K562 (cell line): ENCODE results near the gene PDPR. TPM values are rescaled to one million over a fixed set of nuclear protein-coding genes. Genes with fewer than 3 reads are reported as not detected.
"Not testable (repeated sequence)": the region's sequence is repeated elsewhere in the genome, so short reads cannot be mapped to it uniquely, and the experiment has no call there.

Experiments used
- ATAC-seq: fragments of 200-7000 bp; cut with Tn5 transposase; 3 replicates; pipeline ENCODE4 v1.9.1; 2020; ENCODE audit warnings: moderate library complexity
- BruUV-seq: library from RNA; stranded (reverse); fragments of 400-500 nt; replicated peaks from 2 replicates; lab custom pipeline; 2021; lab: Mats Ljungman, UMichigan
- CTCF ChIA-PET: fragments of 300-600 bp; formaldehyde crosslinking; extraction: SDS; loops from one replicate; lab custom pipeline; 2021; ENCODE audit warnings: low intra/inter-chr PET ratio; lab: Yijun Ruan, JAX
- POLR2A ChIA-PET: fragments of 300-600, 350-650 bp; sonication (Branson Sonifier 250); formaldehyde crosslinking; extraction: SDS; loops from one replicate; lab custom pipeline; 2021; ENCODE audit warnings: antibody characterized with exemption, inconsistent platforms; lab: Yijun Ruan, JAX
- DNase-seq, 4 experiments: peaks; one replicate each; pipeline versions ENCODE4 v3.0.0 to v3.0.0-alpha.2; 2011 to 2018; ENCODE audit warnings: low spot score in 3 of 4, mixed read lengths in 3 of 4; ENCODE audit errors: extremely low read depth in 1 of 4
- FAIRE-seq: peaks from 2 replicates; lab custom pipeline; 2011; peaks lifted over from hg19 to GRCh38; lab: Jason Lieb, UNC
- H2AFZ ChIP-seq: 2 replicates; pipeline ENCODE4 v1.6.0; 2011; ENCODE audit warnings: low read depth, low read length, control low read depth, inconsistent platforms
- H3K27ac ChIP-seq: fragments of 200-600 bp; 3 replicates; pipeline ENCODE4 v1.8.0; 2011; ENCODE audit warnings: low read depth, mild to moderate bottlenecking, control low read depth, inconsistent platforms, low read length, moderate library complexity, mixed read lengths; ENCODE audit errors: extremely low read depth
- H3K27me3 ChIP-seq, 2 experiments: fragments of 300-600 bp in 1 of 2; 2 replicates in 1 of 2; 3 replicates in 1 of 2; pipeline versions ENCODE4 v1.6.0 to v1.8.0; 2011; ENCODE audit warnings: inconsistent platforms in 2 of 2, low read length in 2 of 2, mild to moderate bottlenecking in 1 of 2, mixed read lengths in 1 of 2, moderate library complexity in 1 of 2; ENCODE audit not compliant: control insufficient read depth in 2 of 2, insufficient read depth in 2 of 2
- H3K36me3 ChIP-seq: fragments of 300-600 bp; 3 replicates; pipeline ENCODE4 v1.8.0; 2011; ENCODE audit warnings: mild to moderate bottlenecking, low read length, inconsistent platforms; ENCODE audit not compliant: control insufficient read depth, insufficient read depth
- H3K4me1 ChIP-seq, 2 experiments: fragments of 200-600 bp in 1 of 2; replicated peaks in 1 of 2; 2 replicates in 1 of 2; 3 replicates in 1 of 2; pipeline versions ENCODE4 v1.5.1 to v1.8.0; 2011; ENCODE audit warnings: inconsistent platforms in 2 of 2, low read length in 2 of 2, mild to moderate bottlenecking in 1 of 2, mixed read lengths in 1 of 2, moderate library complexity in 1 of 2; ENCODE audit not compliant: control insufficient read depth in 2 of 2, insufficient read depth in 2 of 2
- H3K4me2 ChIP-seq: 2 replicates; pipeline ENCODE4 v1.6.1; 2011; ENCODE audit warnings: low read length, control low read depth, inconsistent platforms, mixed read lengths; ENCODE audit not compliant: insufficient read depth
- H3K4me3 ChIP-seq: fragments of 200-600 bp; sonication (generic), shearing (Covaris generic); 2 replicates; pipeline ENCODE4 v1.5.1; 2016; ENCODE audit warnings: control low read depth, inconsistent platforms
- H3K79me2 ChIP-seq: fragments of 200-600 bp; 3 replicates; pipeline ENCODE4 v1.8.0; 2011; ENCODE audit warnings: low read length, inconsistent platforms; ENCODE audit not compliant: control insufficient read depth, insufficient read depth
- H3K9ac ChIP-seq, 2 experiments: 2 replicates each; pipeline versions ENCODE4 v1.6.0 to v1.6.1; 2011; ENCODE audit warnings: low read depth in 2 of 2, low read length in 2 of 2, control low read depth in 1 of 2, inconsistent platforms in 1 of 2, mild to moderate bottlenecking in 1 of 2, mixed read lengths in 1 of 2; ENCODE audit not compliant: insufficient read depth in 1 of 2
- H3K9me1 ChIP-seq: one replicate; pipeline ENCODE4 v1.6.0; 2011; ENCODE audit warnings: inconsistent platforms, mild to moderate bottlenecking, low read length, moderate library complexity; ENCODE audit not compliant: control insufficient read depth, insufficient read depth
- H3K9me3 ChIP-seq: replicated peaks from 2 replicates; pipeline ENCODE4 v1.5.1; 2011; ENCODE audit warnings: low read depth, low read length, inconsistent platforms; ENCODE audit not compliant: control insufficient read depth, insufficient read depth
- H4K20me1 ChIP-seq: replicated peaks from 2 replicates; pipeline ENCODE4 v1.6.1; 2011; ENCODE audit warnings: low read length, inconsistent platforms, mixed read lengths; ENCODE audit not compliant: control insufficient read depth, insufficient read depth
- MTA1 ChIP-seq: fragments of 450-650 bp; IDR thresholded peaks from 2 replicates; pipeline ENCODE4 v1.6.1; 2017; ENCODE audit warnings: borderline replicate concordance
- SMARCE1 ChIP-seq: fragments of 450-650 bp; IDR thresholded peaks from 2 replicates; pipeline ENCODE4 v1.7.1; 2016; ENCODE audit warnings: mild to moderate bottlenecking
- WGBS: fragments of 100-300 bp; shearing (Covaris generic); methylation state at CpG from one replicate; pipeline ENCODE4 v1.1.6; 2016; ENCODE audit warnings: low coverage, mixed read lengths; ENCODE audit not compliant: insufficient coverage; ENCODE audit errors: missing lambda C conversion rate; 5-methylcytosine and 5-hydroxymethylcytosine counted together
- in situ Hi-C: fragments of 300-500 bp; cut with MboI; formaldehyde crosslinking; loops from 4 replicates; pipeline ENCODE4 v1.15.0; 2018; ENCODE audit warnings: inconsistent platforms, mixed read lengths
- intact Hi-C: fragments of 100-400 bp; cut with micrococcal nuclease; formaldehyde crosslinking; loops from 2 replicates; pipeline ENCODE4 v1.14.2; 2022
- polyA plus RNA-seq, 8 experiments: library from polyadenylated mRNA; depleted of rRNA in 4 of 8; stranded (reverse) in 5 of 8; unstranded in 3 of 8; fragments of >200 nt; fragmentation: Nextera tagmentation in 2 of 8; fragmentation: Illumina TruSeq in 1 of 8; extraction: Ambion mirVana in 2 of 8; extraction: Trizol in 1 of 8; gene quantifications; 2 replicates each; pipeline versions ENCODE4 v1.2.1 to v1.2.3, GENCODE V29; 2011 to 2014; ENCODE audit warnings: inconsistent platforms in 1 of 8, missing spikeins in 1 of 8
- total RNA-seq, 7 experiments: library from RNA; depleted of rRNA in 6 of 7; stranded (reverse); fragments of >200 nt in 6 of 7; fragmentation: Illumina TruSeq in 2 of 7; extraction: Trizol in 2 of 7; gene quantifications; 2 replicates each; pipeline versions ENCODE4 v1.2.1 to v1.2.3, GENCODE V29; 2011 to 2021; ENCODE audit warnings: low replicate concordance in 1 of 7
- TF ChIP-seq, protein P1 (sequence below), 2 experiments: fragments of 450-650 bp in 1 of 2; sonication (generic) in 1 of 2; formaldehyde crosslinking in 1 of 2; IDR thresholded peaks in 1 of 2; conservative IDR thresholded peaks in 1 of 2; 2 replicates each; pipeline versions ENCODE4 v1.6.1 to v1.8.1; 2016 to 2023; ENCODE audit warnings: mild to moderate bottlenecking in 2 of 2, moderate library complexity in 2 of 2, inconsistent platforms in 1 of 2, missing genetic modification reagents in 1 of 2
- TF ChIP-seq, protein P2 (sequence below): IDR thresholded peaks from 2 replicates; pipeline ENCODE4 v1.6.1; 2016; ENCODE audit warnings: missing genetic modification characterization, missing compliant biosample characterization

The PDPR gene
- total and polyA plus RNA-seq, 9 of the 15 experiments (the other 6 are each of a cell fraction or from before 2014, with no cell fraction given): 4.9 to 35.7 (median 19.1) TPM

DNA sequence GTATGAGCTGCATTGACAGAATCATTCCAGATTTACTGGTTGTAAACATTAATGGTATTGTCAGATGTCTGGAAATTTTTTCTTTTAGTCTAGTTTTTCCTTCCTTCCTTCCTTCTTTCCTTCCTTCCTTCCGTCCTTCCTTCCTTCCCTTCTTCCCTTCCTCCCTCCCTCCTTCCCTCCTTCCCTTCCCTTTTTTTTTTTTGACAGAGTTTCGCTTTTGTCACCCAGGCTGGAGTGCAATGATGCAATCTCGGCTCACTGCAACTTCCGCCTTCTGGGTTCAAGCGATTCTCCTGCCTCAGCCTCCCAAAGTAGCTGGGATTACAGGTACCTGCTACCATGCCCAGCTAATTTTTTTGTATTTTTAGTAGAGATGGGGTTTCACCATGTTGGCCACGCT is 24.8 kb upstream of the PDPR start:
- H2AFZ ChIP-seq, H4K20me1 ChIP-seq, H3K4me2 ChIP-seq, ATAC-seq: not testable (repeated sequence)
- TF ChIP-seq, protein P1, sequence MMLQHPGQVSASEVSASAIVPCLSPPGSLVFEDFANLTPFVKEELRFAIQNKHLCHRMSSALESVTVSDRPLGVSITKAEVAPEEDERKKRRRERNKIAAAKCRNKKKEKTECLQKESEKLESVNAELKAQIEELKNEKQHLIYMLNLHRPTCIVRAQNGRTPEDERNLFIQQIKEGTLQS (IDR thresholded peaks at IDR 0.05): peak; percentile 75
- TF ChIP-seq, protein P1 (CRISPR knock-in tag; conservative IDR thresholded peaks at IDR 0.05): not testable (repeated sequence)
- TF ChIP-seq, protein P2, sequence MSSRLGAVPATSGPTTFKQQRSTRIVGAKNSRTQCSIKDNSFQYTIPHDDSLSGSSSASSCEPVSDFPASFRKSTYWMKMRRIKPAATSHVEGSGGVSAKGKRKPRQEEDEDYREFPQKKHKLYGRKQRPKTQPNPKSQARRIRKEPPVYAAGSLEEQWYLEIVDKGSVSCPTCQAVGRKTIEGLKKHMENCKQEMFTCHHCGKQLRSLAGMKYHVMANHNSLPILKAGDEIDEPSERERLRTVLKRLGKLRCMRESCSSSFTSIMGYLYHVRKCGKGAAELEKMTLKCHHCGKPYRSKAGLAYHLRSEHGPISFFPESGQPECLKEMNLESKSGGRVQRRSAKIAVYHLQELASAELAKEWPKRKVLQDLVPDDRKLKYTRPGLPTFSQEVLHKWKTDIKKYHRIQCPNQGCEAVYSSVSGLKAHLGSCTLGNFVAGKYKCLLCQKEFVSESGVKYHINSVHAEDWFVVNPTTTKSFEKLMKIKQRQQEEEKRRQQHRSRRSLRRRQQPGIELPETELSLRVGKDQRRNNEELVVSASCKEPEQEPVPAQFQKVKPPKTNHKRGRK: peak; percentile 48
- peak; percentile 35; the same call in 1 of the 2 replicates for TF ChIP-seq MTA1
- TF ChIP-seq SMARCE1: peak; percentile 27; the same call in 1 of the 2 replicates
- TF ChIP-seq, all 486 proteins: peak for 4; not testable (repeated sequence) for 482
- POLR2A ChIA-PET, H3K9me3 ChIP-seq, H3K4me1 ChIP-seq, H3K27ac ChIP-seq, in situ Hi-C loops, H3K36me3 ChIP-seq, H3K9me1 ChIP-seq, H3K27me3 ChIP-seq, CTCF ChIA-PET, H3K79me2 ChIP-seq, FAIRE-seq, H3K4me3 ChIP-seq, intact Hi-C loops, H3K9ac ChIP-seq, BruUV-seq, DNase-seq: not testable (repeated sequence)
- 30% methylated on average over 2 of the region's 6 CpGs for WGBS
